HepG2 (cell line): ENCODE measurements around the gene STKLD1. TPM values are rescaled to one million over a fixed set of nuclear protein-coding genes. Genes with fewer than 3 reads are reported as not detected.

ENCODE experiments used
- BORCS8-MEF2B ChIP-seq: sonication (generic); formaldehyde crosslinking; IDR thresholded peaks from 2 replicates; pipeline ENCODE4 v1.8.0; 2022; ENCODE audit warnings: mild to moderate bottlenecking, missing genetic modification reagents
- MAZ ChIP-seq, 2 experiments: sonication (generic) in 1 of 2; formaldehyde crosslinking in 1 of 2; IDR thresholded peaks; 2 replicates each; pipeline versions ENCODE4 v1.5.0 to v1.6.1; 2012 to 2020; ENCODE audit warnings: low read depth in 2 of 2, mild to moderate bottlenecking in 2 of 2, borderline replicate concordance in 1 of 2, improper control_type of control experiment in 1 of 2, low read length in 1 of 2, missing genetic modification reagents in 1 of 2, moderate library complexity in 1 of 2
- MTA3 ChIP-seq: sonication (generic); formaldehyde crosslinking; IDR thresholded peaks from 2 replicates; pipeline ENCODE4 v1.4.0; 2020; ENCODE audit warnings: missing genetic modification reagents
- NPAS2 ChIP-seq: sonication (generic); formaldehyde crosslinking; IDR thresholded peaks from 2 replicates; pipeline ENCODE4 v1.8.0; 2022; ENCODE audit warnings: mild to moderate bottlenecking, missing genetic modification reagents, borderline replicate concordance
- SNAI1 ChIP-seq: sonication (generic); formaldehyde crosslinking; IDR thresholded peaks from 2 replicates; pipeline ENCODE4 v1.5.0; 2020; ENCODE audit warnings: mild to moderate bottlenecking, missing genetic modification reagents, borderline replicate concordance
- TOPORS ChIP-seq: sonication (generic); formaldehyde crosslinking; IDR thresholded peaks from 2 replicates; pipeline ENCODE4 v1.8.0; 2023; ENCODE audit warnings: mild to moderate bottlenecking, missing genetic modification reagents
- ZNF337 ChIP-seq: sonication (generic); formaldehyde crosslinking; IDR thresholded peaks from 2 replicates; pipeline ENCODE4 v1.5.1; 2020; ENCODE audit warnings: missing genetic modification reagents, low read depth, mild to moderate bottlenecking, borderline replicate concordance
- ZNF446 ChIP-seq: sonication (generic); formaldehyde crosslinking; IDR thresholded peaks from 2 replicates; pipeline ENCODE4 v1.5.0; 2020; ENCODE audit warnings: mild to moderate bottlenecking, missing genetic modification reagents
- ZNF569 ChIP-seq: sonication (generic); formaldehyde crosslinking; IDR thresholded peaks from 2 replicates; pipeline ENCODE4 v1.5.0; 2020; ENCODE audit warnings: mild to moderate bottlenecking, missing genetic modification reagents, moderate library complexity, borderline replicate concordance
- ZNF589 ChIP-seq: sonication (generic); formaldehyde crosslinking; conservative IDR thresholded peaks from 2 replicates; pipeline ENCODE4 v1.8.0; 2022; ENCODE audit warnings: mild to moderate bottlenecking, moderate library complexity, missing genetic modification reagents
- ZSCAN25 ChIP-seq: sonication (generic); formaldehyde crosslinking; IDR thresholded peaks from 2 replicates; pipeline ENCODE4 v1.8.0; 2022; ENCODE audit warnings: mild to moderate bottlenecking, missing genetic modification reagents
- polyA plus RNA-seq, 8 experiments: library from polyadenylated mRNA; depleted of rRNA in 3 of 8; stranded (reverse) in 7 of 8; unstranded in 1 of 8; fragments of >200 nt; fragmentation: Illumina TruSeq in 4 of 8; extraction: Trizol in 4 of 8; gene quantifications; 2 replicates each; pipeline versions ENCODE4 v1.2.1 to v1.2.3, GENCODE V29; 2011 to 2016; ENCODE audit warnings: low read depth in 4 of 8, missing spikeins in 1 of 8, mixed read lengths in 1 of 8; ENCODE audit not compliant: insufficient read depth in 1 of 8
- total RNA-seq, 5 experiments: library from RNA; depleted of rRNA; stranded (reverse); fragments of >200 nt; fragmentation: Illumina TruSeq; extraction: Trizol; gene quantifications; 2 replicates each; pipeline ENCODE4 v1.2.3, GENCODE V29; 2016; ENCODE audit warnings: low read depth in 1 of 5
- TF ChIP-seq, protein P1 (sequence below): sonication (generic); formaldehyde crosslinking; IDR thresholded peaks from 2 replicates; pipeline ENCODE4 v1.4.0; 2020; ENCODE audit warnings: missing genetic modification reagents
- TF ChIP-seq, protein P2 (sequence below): fragments of 450-650 bp; IDR thresholded peaks from 2 replicates; pipeline ENCODE4 v1.6.1; 2017
- TF ChIP-seq, protein P3 (sequence below): sonication (generic); formaldehyde crosslinking; IDR thresholded peaks from 2 replicates; pipeline ENCODE4 v1.5.1; 2020; ENCODE audit warnings: mild to moderate bottlenecking, missing genetic modification reagents, moderate library complexity
- TF ChIP-seq, protein P4 (sequence below): sonication (generic); formaldehyde crosslinking; IDR thresholded peaks from 2 replicates; pipeline ENCODE4 v1.8.0; 2022; ENCODE audit warnings: mild to moderate bottlenecking, missing genetic modification reagents; ENCODE audit not compliant: insufficient replicate concordance
- TF ChIP-seq, protein P5 (sequence below): sonication (generic); formaldehyde crosslinking; IDR thresholded peaks from 2 replicates; pipeline ENCODE4 v1.5.0; 2020; ENCODE audit warnings: missing genetic modification reagents

Gene STKLD1
- total and polyA plus RNA-seq, 2 of the 13 experiments (the other 11 are each of a cell fraction or from before 2014, with no cell fraction given), result 1.5 to 2.2 TPM

DNA sequence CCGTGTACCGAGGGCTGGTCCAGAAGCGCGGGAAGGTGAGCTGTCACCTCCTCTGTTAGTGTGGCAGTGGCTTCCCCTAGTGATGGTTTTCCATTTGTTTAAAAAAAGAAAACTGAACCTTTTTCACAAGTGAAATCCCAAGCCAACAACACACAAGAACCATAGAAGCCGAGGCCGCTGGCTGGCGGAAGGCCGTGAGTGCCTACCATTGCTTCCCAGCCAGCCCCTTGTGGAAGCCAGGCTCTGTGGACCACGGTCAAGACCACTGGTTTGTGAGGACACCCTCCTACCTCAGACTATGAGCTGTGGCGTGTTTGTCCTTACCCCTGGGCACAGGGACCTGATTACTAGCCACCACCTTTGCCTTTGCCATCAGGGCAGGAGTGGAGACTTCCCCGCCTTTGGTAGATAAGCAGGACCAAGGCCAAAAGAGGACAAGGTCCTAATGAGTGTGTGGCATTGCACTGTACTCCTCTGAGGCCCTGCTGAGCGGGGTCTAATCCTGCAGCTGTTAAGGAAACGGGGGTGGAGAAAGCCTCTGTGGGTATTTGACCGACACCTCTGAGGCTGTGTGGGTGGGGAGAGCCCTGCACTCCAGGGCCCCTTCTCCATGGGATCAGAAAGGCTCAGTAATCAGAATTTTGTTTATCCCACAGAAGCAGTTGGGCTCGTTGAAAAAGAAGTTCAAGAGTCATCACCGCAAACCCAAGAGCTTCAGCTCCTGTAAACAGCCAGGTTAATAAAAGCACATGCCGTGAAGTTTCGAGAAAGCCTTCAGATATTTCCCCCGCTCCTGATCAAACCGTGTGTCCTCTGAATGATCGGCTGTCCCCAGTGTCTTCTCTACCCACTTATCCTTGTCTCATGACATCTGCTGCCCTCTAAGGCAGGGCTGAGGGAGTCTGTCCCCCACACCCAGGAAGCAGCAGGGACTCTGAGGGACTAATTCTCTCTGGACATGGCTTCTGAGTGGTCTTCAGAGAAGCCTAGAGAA is 15.5 kb upstream of the STKLD1 start (continued):
- TF ChIP-seq, protein P1, sequence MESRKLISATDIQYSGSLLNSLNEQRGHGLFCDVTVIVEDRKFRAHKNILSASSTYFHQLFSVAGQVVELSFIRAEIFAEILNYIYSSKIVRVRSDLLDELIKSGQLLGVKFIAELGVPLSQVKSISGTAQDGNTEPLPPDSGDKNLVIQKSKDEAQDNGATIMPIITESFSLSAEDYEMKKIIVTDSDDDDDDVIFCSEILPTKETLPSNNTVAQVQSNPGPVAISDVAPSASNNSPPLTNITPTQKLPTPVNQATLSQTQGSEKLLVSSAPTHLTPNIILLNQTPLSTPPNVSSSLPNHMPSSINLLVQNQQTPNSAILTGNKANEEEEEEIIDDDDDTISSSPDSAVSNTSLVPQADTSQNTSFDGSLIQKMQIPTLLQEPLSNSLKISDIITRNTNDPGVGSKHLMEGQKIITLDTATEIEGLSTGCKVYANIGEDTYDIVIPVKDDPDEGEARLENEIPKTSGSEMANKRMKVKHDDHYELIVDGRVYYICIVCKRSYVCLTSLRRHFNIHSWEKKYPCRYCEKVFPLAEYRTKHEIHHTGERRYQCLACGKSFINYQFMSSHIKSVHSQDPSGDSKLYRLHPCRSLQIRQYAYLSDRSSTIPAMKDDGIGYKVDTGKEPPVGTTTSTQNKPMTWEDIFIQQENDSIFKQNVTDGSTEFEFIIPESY (CRISPR knock-in tag), result peak; percentile 74; the same call in 1 of the 2 replicates
- TF ChIP-seq ZNF337 (no peak), ZSCAN25 (CRISPR knock-in tag) (peak; percentile 21; the same call in 1 of the 2 replicates), SNAI1 (no peak), ZNF589 (CRISPR knock-in tag) (no peak), BORCS8-MEF2B (0 out of 2 replicates have a peak, but pooled peaks have one; percentile 21), NPAS2 (no peak), ZNF569 (CRISPR knock-in tag) (no peak), MTA3 (CRISPR knock-in tag) (no peak), TOPORS (CRISPR knock-in tag) (0 out of 2 replicates have a peak, but pooled peaks have one; percentile 19), MAZ (IDR thresholded peaks at IDR 0.05; ENCODE audit: borderline replicate concordance, low read depth, low read length) (no peak), MAZ (CRISPR knock-in tag; IDR thresholded peaks at IDR 0.05; ENCODE audit: low read depth) (no peak), ZNF446 (CRISPR knock-in tag) (no peak)
- TF ChIP-seq, protein P2, sequence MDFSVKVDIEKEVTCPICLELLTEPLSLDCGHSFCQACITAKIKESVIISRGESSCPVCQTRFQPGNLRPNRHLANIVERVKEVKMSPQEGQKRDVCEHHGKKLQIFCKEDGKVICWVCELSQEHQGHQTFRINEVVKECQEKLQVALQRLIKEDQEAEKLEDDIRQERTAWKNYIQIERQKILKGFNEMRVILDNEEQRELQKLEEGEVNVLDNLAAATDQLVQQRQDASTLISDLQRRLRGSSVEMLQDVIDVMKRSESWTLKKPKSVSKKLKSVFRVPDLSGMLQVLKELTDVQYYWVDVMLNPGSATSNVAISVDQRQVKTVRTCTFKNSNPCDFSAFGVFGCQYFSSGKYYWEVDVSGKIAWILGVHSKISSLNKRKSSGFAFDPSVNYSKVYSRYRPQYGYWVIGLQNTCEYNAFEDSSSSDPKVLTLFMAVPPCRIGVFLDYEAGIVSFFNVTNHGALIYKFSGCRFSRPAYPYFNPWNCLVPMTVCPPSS, result no peak
- TF ChIP-seq, protein P3, sequence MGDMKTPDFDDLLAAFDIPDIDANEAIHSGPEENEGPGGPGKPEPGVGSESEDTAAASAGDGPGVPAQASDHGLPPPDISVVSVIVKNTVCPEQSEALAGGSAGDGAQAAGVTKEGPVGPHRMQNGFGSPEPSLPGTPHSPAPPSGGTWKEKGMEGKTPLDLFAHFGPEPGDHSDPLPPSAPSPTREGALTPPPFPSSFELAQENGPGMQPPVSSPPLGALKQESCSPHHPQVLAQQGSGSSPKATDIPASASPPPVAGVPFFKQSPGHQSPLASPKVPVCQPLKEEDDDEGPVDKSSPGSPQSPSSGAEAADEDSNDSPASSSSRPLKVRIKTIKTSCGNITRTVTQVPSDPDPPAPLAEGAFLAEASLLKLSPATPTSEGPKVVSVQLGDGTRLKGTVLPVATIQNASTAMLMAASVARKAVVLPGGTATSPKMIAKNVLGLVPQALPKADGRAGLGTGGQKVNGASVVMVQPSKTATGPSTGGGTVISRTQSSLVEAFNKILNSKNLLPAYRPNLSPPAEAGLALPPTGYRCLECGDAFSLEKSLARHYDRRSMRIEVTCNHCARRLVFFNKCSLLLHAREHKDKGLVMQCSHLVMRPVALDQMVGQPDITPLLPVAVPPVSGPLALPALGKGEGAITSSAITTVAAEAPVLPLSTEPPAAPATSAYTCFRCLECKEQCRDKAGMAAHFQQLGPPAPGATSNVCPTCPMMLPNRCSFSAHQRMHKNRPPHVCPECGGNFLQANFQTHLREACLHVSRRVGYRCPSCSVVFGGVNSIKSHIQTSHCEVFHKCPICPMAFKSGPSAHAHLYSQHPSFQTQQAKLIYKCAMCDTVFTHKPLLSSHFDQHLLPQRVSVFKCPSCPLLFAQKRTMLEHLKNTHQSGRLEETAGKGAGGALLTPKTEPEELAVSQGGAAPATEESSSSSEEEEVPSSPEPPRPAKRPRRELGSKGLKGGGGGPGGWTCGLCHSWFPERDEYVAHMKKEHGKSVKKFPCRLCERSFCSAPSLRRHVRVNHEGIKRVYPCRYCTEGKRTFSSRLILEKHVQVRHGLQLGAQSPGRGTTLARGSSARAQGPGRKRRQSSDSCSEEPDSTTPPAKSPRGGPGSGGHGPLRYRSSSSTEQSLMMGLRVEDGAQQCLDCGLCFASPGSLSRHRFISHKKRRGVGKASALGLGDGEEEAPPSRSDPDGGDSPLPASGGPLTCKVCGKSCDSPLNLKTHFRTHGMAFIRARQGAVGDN (CRISPR knock-in tag), result no peak; the same call in 1 of the 2 replicates
- TF ChIP-seq, protein P4, sequence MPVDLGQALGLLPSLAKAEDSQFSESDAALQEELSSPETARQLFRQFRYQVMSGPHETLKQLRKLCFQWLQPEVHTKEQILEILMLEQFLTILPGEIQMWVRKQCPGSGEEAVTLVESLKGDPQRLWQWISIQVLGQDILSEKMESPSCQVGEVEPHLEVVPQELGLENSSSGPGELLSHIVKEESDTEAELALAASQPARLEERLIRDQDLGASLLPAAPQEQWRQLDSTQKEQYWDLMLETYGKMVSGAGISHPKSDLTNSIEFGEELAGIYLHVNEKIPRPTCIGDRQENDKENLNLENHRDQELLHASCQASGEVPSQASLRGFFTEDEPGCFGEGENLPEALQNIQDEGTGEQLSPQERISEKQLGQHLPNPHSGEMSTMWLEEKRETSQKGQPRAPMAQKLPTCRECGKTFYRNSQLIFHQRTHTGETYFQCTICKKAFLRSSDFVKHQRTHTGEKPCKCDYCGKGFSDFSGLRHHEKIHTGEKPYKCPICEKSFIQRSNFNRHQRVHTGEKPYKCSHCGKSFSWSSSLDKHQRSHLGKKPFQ, result no peak
- TF ChIP-seq, protein P5, sequence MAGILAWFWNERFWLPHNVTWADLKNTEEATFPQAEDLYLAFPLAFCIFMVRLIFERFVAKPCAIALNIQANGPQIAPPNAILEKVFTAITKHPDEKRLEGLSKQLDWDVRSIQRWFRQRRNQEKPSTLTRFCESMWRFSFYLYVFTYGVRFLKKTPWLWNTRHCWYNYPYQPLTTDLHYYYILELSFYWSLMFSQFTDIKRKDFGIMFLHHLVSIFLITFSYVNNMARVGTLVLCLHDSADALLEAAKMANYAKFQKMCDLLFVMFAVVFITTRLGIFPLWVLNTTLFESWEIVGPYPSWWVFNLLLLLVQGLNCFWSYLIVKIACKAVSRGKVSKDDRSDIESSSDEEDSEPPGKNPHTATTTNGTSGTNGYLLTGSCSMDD (CRISPR knock-in tag), result no peak
